Activated CD8-positive, alpha-beta memory T cell treated with anti-CD3 and anti-CD28 coated beads, Interleukin-2, amount 10 ng/mL, durations not matched to agents 7 days and 5 days (primary cell): Measurements from ENCODE around the gene FALEC. TPM values are rescaled to one million over a fixed set of nuclear protein-coding genes. Genes with fewer than 3 reads are reported as not detected.
"Not testable (repeated sequence)": the region's sequence is repeated elsewhere in the genome, so short reads cannot be mapped to it uniquely, and the experiment has no call there.

Source experiments
- ATAC-seq: fragments of 150-1000 bp; cut with Tn5 transposase; one replicate; pipeline ENCODE4 v1.10.0; 2021; ENCODE audit warnings: moderate library complexity
- CTCF ChIA-PET: fragments of 350-600 bp; sonication (Branson Sonifier 250); formaldehyde crosslinking; loops from one replicate; lab custom pipeline; 2021; ENCODE audit warnings: antibody characterized with exemption; lab: Charles Lee
- DNase-seq: peaks from one replicate; pipeline ENCODE4 v3.0.0-alpha.2; 2020
- H3K27ac Mint-ChIP-seq: one replicate; pipeline ENCODE4 v1.8.0; 2021; ENCODE audit warnings: mild to moderate bottlenecking, mixed read lengths
- H3K27me3 Mint-ChIP-seq: one replicate; pipeline ENCODE4 v1.8.0; 2021; ENCODE audit warnings: mixed read lengths
- H3K36me3 Mint-ChIP-seq: one replicate; pipeline ENCODE4 v1.8.0; 2021; ENCODE audit warnings: mild to moderate bottlenecking, mixed read lengths
- H3K4me1 Mint-ChIP-seq: one replicate; pipeline ENCODE4 v1.8.0; 2021; ENCODE audit warnings: mixed read lengths
- H3K4me3 Mint-ChIP-seq: one replicate; pipeline ENCODE4 v1.8.0; 2021; ENCODE audit warnings: mild to moderate bottlenecking, moderate library complexity, mixed read lengths
- H3K9me3 Mint-ChIP-seq: one replicate; pipeline ENCODE4 v1.8.0; 2022; ENCODE audit warnings: low read depth, mixed read lengths
- total RNA-seq, 2 experiments: library from RNA; stranded (reverse); gene quantifications; one replicate each; pipeline ENCODE4 v1.2.3, GENCODE V29; 2021

FALEC gene
- total RNA-seq, 2 experiments from 2014 or later = 0.59 TPM; not detected in 1

- H3K4me1 Mint-ChIP-seq = peaks cover 83% of the 10 kb centered on the region
- DNase-seq = not testable (repeated sequence)
- CTCF ChIA-PET = interaction anchor here (0.7 to 12.0 kb wide), 4 partner anchors 9 to 431 kb away, joined by 4 to 297 read pairs (median 150); partner anchors contain the start of gene MCL1
Measured at GRCh38 chr1:150565240-150565991, 49.9 kb downstream of the FALEC start.

GRCh38 chr1:150566589-150567340 lies 51.2 kb downstream of the FALEC start:
- CTCF ChIA-PET = interaction anchor here (0.5 to 15.0 kb wide), 6 partner anchors 4 to 55 kb away, joined by 3 to 297 read pairs (median 152); partner anchors contain the start of gene MCL1
- Mint-ChIP-seq H3K27me3 (no peaks in the 10 kb centered on the region), H3K4me1 (peaks cover 87% of the 10 kb centered on the region), H3K27ac (peak overlapping the region; percentile 98), H3K36me3 (peaks cover 20% of the 10 kb centered on the region), H3K4me3 (peak overlapping the region; percentile 73), H3K9me3 (no peaks in the 10 kb centered on the region)
- DNase-seq = no peak
- ATAC-seq = no peak

More at GRCh38 chr1:150565240-150565991, 49.9 kb downstream of the FALEC start:
- Mint-ChIP-seq H3K36me3 (peaks cover 14% of the 10 kb centered on the region), H3K27ac (peak overlapping the region; percentile 100)
- H3K4me3 Mint-ChIP-seq, ATAC-seq, H3K27me3 Mint-ChIP-seq, H3K9me3 Mint-ChIP-seq: not testable (repeated sequence)

GRCh38 chr1:150567341-150567716 lies 51.8 kb downstream of the FALEC start:
- peak; percentile 88 for DNase-seq
- peaks cover 21% of the 10 kb centered on the region for H3K36me3 Mint-ChIP-seq
- peak overlapping the region; percentile 98 for H3K27ac Mint-ChIP-seq
- H3K4me1 Mint-ChIP-seq = peaks cover 90% of the 10 kb centered on the region
- no peaks in the 10 kb centered on the region for H3K9me3 Mint-ChIP-seq
- no peaks in the 10 kb centered on the region for H3K27me3 Mint-ChIP-seq
- peak; percentile 45 for ATAC-seq
- H3K4me3 Mint-ChIP-seq = peak overlapping the region; percentile 73
- CTCF ChIA-PET = interaction anchor here (0.5 to 15.0 kb wide), 7 partner anchors 4 to 481 kb away, joined by 3 to 297 read pairs (median 3); partner anchors contain the start of genes ANXA9 and MCL1

GRCh38 chr1:150567717-150568593 lies 52.4 kb downstream of the FALEC start:
- DNase-seq (peak; percentile 81), ATAC-seq (peak; percentile 25)
- Mint-ChIP-seq H3K27me3 (no peaks in the 10 kb centered on the region), H3K4me1 (peaks cover 90% of the 10 kb centered on the region), H3K27ac (peak overlapping the region; percentile 98), H3K9me3 (no peaks in the 10 kb centered on the region), H3K4me3 (peak overlapping the region; percentile 73), H3K36me3 (peaks cover 27% of the 10 kb centered on the region)
- CTCF ChIA-PET = interaction anchor here (0.9 to 15.0 kb wide), 7 partner anchors 5 to 480 kb away, joined by 3 to 297 read pairs (median 4); partner anchors contain the start of genes ANXA9 and MCL1

- H3K27me3 Mint-ChIP-seq = no peaks in the 10 kb centered on the region
- H3K27ac Mint-ChIP-seq = peak overlapping the region; percentile 98
- H3K4me1 Mint-ChIP-seq = peaks cover 90% of the 10 kb centered on the region
- H3K4me3 Mint-ChIP-seq = peak overlapping the region; percentile 73
- peaks cover 33% of the 10 kb centered on the region for H3K36me3 Mint-ChIP-seq
- H3K9me3 Mint-ChIP-seq = no peaks in the 10 kb centered on the region
- DNase-seq (peak; percentile 46), ATAC-seq (no peak)
- CTCF ChIA-PET = interaction anchor here (0.9 to 15.0 kb wide), 6 partner anchors 6 to 413 kb away, joined by 3 to 297 read pairs (median 6); partner anchors contain the start of genes ANXA9 and MCL1
Measured at GRCh38 chr1:150568594-150568966, 53.0 kb downstream of the FALEC start.

GRCh38 chr1:150572918-150573647 lies 57.5 kb downstream of the FALEC start:
- H3K27ac Mint-ChIP-seq = peak overlapping the region; percentile 98
- peaks cover 72% of the 10 kb centered on the region for H3K4me1 Mint-ChIP-seq
- DNase-seq (peak; percentile 40), ATAC-seq (no peak)
- no peaks in the 10 kb centered on the region for H3K9me3 Mint-ChIP-seq
- H3K4me3 Mint-ChIP-seq = peak overlapping the region; percentile 99
- CTCF ChIA-PET = interaction anchor here (1.0 to 15.0 kb wide), 3 partner anchors 10 to 47 kb away, joined by 4 to 297 read pairs (median 15); no protein-coding TSS in a partner anchor
- H3K36me3 Mint-ChIP-seq = peaks cover 68% of the 10 kb centered on the region
- H3K27me3 Mint-ChIP-seq = no peaks in the 10 kb centered on the region

GRCh38 chr1:150573648-150574071 lies 58.1 kb downstream of the FALEC start:
- peaks cover 66% of the 10 kb centered on the region for H3K4me1 Mint-ChIP-seq
- peaks cover 74% of the 10 kb centered on the region for H3K36me3 Mint-ChIP-seq
- DNase-seq = peak; percentile 51
- not testable (repeated sequence) for H3K27me3 Mint-ChIP-seq, H3K9me3 Mint-ChIP-seq, ATAC-seq
- H3K27ac Mint-ChIP-seq = peak overlapping the region; percentile 98
- H3K4me3 Mint-ChIP-seq = peak overlapping the region; percentile 99
- CTCF ChIA-PET = interaction anchor here (4.3 to 15.0 kb wide), 2 partner anchors 11 to 47 kb away, joined by 15 to 297 read pairs; no protein-coding TSS in a partner anchor

GRCh38 chr1:150574260-150575071 lies 58.9 kb downstream of the FALEC start:
- DNase-seq (no peak), ATAC-seq (no peak)
- H3K27me3 Mint-ChIP-seq = no peaks in the 10 kb centered on the region
- peaks cover 79% of the 10 kb centered on the region for H3K36me3 Mint-ChIP-seq
- peak overlapping the region; percentile 99 for H3K4me3 Mint-ChIP-seq
- CTCF ChIA-PET = interaction anchor here (1.6 to 15.0 kb wide), 2 partner anchors 12 to 46 kb away, joined by 4 to 297 read pairs; no protein-coding TSS in a partner anchor
- H3K27ac Mint-ChIP-seq = peak overlapping the region; percentile 97
- H3K9me3 Mint-ChIP-seq = no peaks in the 10 kb centered on the region
- peaks cover 58% of the 10 kb centered on the region for H3K4me1 Mint-ChIP-seq

GRCh38 chr1:150575072-150575489 lies 59.5 kb downstream of the FALEC start:
- Mint-ChIP-seq H3K9me3 (no peaks in the 10 kb centered on the region), H3K27ac (peak overlapping the region; percentile 97), H3K27me3 (no peaks in the 10 kb centered on the region), H3K36me3 (peaks cover 74% of the 10 kb centered on the region), H3K4me1 (peaks cover 54% of the 10 kb centered on the region), H3K4me3 (peak overlapping the region; percentile 99)
- no peak for ATAC-seq
- CTCF ChIA-PET = interaction anchor here (1.6 to 15.0 kb wide), 2 partner anchors 12 to 45 kb away, joined by 4 to 297 read pairs; no protein-coding TSS in a partner anchor
- DNase-seq = no peak

- CTCF ChIA-PET = interaction anchor here (0.9 to 15.0 kb wide), 3 partner anchors 13 to 44 kb away, joined by 4 to 297 read pairs (median 5); no protein-coding TSS in a partner anchor
- peak overlapping the region; percentile 99 for H3K4me3 Mint-ChIP-seq
- DNase-seq = no peak
- no peaks in the 10 kb centered on the region for H3K9me3 Mint-ChIP-seq
- no peak for ATAC-seq
- peaks cover 73% of the 10 kb centered on the region for H3K36me3 Mint-ChIP-seq
- peak overlapping the region; percentile 97 for H3K27ac Mint-ChIP-seq
- H3K4me1 Mint-ChIP-seq = peaks cover 54% of the 10 kb centered on the region
- H3K27me3 Mint-ChIP-seq = no peaks in the 10 kb centered on the region
Measured at GRCh38 chr1:150575518-150576366, 60.2 kb downstream of the FALEC start.
